Nephron (organoid): ENCODE measurements around the gene TBC1D24.

ENCODE experiments used
- H3K27ac Mint-ChIP-seq, 3 experiments: 2 replicates each; pipeline ENCODE4 v1.8.0; 2020; ENCODE audit warnings: mixed read lengths in 3 of 3, mild to moderate bottlenecking in 2 of 3, moderate library complexity in 1 of 3
- H3K27me3 Mint-ChIP-seq: 2 replicates; pipeline ENCODE4 v1.8.0; 2021; ENCODE audit warnings: low read depth, mild to moderate bottlenecking, moderate library complexity, mixed read lengths
- H3K36me3 Mint-ChIP-seq: 2 replicates; pipeline ENCODE4 v1.8.0; 2020; ENCODE audit warnings: low read depth, mixed read lengths
- H3K4me1 Mint-ChIP-seq: 2 replicates; pipeline ENCODE4 v1.8.0; 2020; ENCODE audit warnings: mixed read lengths
- H3K4me3 Mint-ChIP-seq, 3 experiments: 2 replicates each; pipeline ENCODE4 v1.8.0; 2020; ENCODE audit warnings: mild to moderate bottlenecking in 3 of 3, mixed read lengths in 3 of 3, moderate library complexity in 2 of 3
- H3K9me3 Mint-ChIP-seq: 2 replicates; pipeline ENCODE4 v1.8.0; 2020; ENCODE audit warnings: mixed read lengths
- TF ChIP-seq, protein P1 (sequence below), 3 experiments: fragments of 200-600 bp; sonication (generic); IDR thresholded peaks; one replicate each; pipeline ENCODE4 v1.5.0; 2021; ENCODE audit warnings: antibody characterized with exemption in 3 of 3; ENCODE audit not compliant: unreplicated experiment in 3 of 3

Gene TBC1D24

DNA sequence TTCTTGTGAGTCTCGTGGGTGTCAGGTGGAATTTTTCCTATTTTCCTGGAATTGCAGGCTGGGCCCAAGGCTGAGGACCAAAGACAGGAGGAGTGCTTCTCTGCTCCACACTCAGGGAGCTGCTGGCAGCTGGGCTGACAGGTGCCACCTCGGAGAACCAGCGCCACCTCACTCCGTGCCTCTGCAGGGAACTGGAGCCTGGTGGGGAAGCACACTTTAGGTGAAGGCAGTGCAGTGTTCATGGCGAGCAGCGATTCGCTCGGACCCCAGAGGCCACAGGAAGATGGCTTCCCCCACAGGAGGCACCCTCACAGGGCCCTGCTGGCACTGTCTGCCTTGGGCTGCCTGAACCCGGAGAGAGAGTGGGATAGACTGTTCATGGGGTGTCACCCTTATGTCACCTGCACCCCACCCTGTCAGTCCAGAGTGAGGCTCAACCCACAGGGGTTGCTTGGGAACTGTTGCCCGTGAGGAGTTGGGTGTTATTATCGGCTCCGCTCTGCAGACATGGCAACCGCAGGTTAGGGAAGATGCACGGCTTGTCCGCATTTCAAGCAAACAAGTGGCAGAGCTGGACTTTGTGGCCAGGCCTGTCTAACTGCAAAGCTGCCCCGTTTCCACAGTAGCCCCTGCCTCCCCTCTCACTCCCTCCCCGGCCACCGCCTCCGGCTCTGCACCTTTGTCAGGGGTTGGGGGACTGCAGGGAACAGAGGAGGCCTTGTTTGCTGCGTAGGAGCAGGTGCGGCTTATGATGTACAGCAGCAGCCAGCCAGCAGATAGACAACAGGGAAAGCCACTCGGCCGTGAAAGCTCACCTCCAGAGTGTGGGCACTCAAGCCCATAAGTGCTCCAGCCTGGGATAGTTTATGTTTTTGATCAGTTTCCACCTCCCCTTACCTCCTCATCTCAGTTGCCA is 15.5 kb downstream of the TBC1D24 start:
- H3K9me3 Mint-ChIP-seq: no peaks in the 10 kb centered on the region
- no peaks in the 10 kb centered on the region for H3K27me3 Mint-ChIP-seq
- peaks cover 22% of the 10 kb centered on the region for H3K4me1 Mint-ChIP-seq
- H3K27ac Mint-ChIP-seq: peak overlapping the region; percentile 74 to 95 (median 90)
- H3K36me3 Mint-ChIP-seq: no peaks in the 10 kb centered on the region
- no peak overlapping the region for H3K4me3 Mint-ChIP-seq
- TF ChIP-seq, protein P1, sequence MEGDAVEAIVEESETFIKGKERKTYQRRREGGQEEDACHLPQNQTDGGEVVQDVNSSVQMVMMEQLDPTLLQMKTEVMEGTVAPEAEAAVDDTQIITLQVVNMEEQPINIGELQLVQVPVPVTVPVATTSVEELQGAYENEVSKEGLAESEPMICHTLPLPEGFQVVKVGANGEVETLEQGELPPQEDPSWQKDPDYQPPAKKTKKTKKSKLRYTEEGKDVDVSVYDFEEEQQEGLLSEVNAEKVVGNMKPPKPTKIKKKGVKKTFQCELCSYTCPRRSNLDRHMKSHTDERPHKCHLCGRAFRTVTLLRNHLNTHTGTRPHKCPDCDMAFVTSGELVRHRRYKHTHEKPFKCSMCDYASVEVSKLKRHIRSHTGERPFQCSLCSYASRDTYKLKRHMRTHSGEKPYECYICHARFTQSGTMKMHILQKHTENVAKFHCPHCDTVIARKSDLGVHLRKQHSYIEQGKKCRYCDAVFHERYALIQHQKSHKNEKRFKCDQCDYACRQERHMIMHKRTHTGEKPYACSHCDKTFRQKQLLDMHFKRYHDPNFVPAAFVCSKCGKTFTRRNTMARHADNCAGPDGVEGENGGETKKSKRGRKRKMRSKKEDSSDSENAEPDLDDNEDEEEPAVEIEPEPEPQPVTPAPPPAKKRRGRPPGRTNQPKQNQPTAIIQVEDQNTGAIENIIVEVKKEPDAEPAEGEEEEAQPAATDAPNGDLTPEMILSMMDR (IDR thresholded peaks at IDR 0.05; ENCODE audit: unreplicated experiment in 3 of 3): no peak

DNA sequence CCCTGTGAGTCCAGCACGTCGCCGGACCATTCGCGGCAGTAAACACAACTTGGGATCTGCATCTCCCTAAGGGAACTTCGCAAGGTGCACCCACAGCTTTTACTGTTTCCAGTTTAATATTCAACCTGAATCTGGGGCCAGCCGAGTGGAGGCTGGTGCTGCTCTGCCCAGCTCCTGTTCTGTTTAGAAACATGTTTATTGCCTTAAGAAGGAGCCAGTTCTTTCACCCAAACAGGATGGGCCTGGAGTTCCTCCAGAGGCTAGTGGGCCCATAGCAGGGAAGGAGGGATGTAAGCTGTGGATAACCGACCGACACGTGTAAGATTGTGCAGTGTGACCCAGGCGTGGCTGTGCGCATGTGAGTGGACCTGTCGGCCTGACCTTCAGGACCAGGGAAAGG is 17.4 kb downstream of the TBC1D24 start:
- H3K9me3 Mint-ChIP-seq: no peaks in the 10 kb centered on the region
- H3K4me1 Mint-ChIP-seq: peaks cover 10% of the 10 kb centered on the region
- no peaks in the 10 kb centered on the region for H3K27me3 Mint-ChIP-seq
- H3K36me3 Mint-ChIP-seq: peaks cover under 1% of the 10 kb centered on the region
- TF ChIP-seq, protein P1 (IDR thresholded peaks at IDR 0.05; ENCODE audit: unreplicated experiment in 3 of 3): no peak
- H3K4me3 Mint-ChIP-seq: peak overlapping the region in 1 of 3 experiments; percentile 46
- H3K27ac Mint-ChIP-seq: peak overlapping the region; percentile 91 to 98 (median 94)

DNA sequence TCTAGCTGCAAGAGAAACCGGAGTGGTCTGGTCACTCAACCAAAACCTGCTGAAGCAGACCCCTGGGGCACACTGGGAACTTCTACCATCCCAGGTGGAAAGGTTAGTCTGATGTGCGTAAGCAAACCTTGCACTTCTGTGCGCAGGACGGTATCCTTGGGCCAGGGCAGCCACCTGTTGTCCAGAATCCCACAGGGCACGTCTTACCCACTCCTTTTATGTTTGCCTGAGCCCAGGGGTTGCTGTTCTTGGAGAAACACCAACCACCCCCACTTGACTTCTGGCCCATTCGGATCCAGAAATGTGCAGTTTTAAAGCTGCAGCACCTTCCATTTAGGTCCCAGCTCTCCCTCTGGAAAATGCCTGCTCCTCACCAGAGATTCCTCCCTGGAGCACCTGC is 18.7 kb downstream of the TBC1D24 start:
- H3K27me3 Mint-ChIP-seq: no peaks in the 10 kb centered on the region
- H3K9me3 Mint-ChIP-seq: no peaks in the 10 kb centered on the region
- peak overlapping the region; percentile 28 to 78 (median 31) for H3K27ac Mint-ChIP-seq
- H3K4me3 Mint-ChIP-seq: no peak overlapping the region
- H3K4me1 Mint-ChIP-seq: peaks cover 8% of the 10 kb centered on the region
- TF ChIP-seq, protein P1 (IDR thresholded peaks at IDR 0.05; ENCODE audit: unreplicated experiment in 3 of 3): no peak
- H3K36me3 Mint-ChIP-seq: peaks cover 6% of the 10 kb centered on the region

DNA sequence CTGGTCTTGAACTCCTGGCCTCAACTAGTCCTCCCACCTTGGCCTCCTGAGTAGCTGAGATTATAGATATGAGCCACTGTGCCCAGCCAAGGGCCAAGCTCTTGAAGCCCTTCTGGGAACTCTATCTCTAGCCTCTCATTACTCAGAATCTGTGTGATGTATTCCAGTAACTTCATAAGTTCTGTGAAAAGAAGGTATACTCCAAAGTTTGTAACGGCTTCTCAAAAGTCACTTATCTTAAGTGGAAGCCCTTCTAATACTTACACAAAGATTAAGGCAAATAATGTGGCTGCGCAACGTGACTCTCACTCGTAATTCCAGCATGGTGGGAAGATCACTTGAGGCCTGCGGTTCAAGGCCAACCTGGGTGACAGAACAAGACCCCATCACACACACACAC is 19.7 kb downstream of the TBC1D24 start:
- H3K4me1 Mint-ChIP-seq: peaks cover 8% of the 10 kb centered on the region
- no peaks in the 10 kb centered on the region for H3K9me3 Mint-ChIP-seq
- no peak overlapping the region for H3K4me3 Mint-ChIP-seq
- no peak overlapping the region for H3K27ac Mint-ChIP-seq
- H3K27me3 Mint-ChIP-seq: no peaks in the 10 kb centered on the region
- peaks cover 6% of the 10 kb centered on the region for H3K36me3 Mint-ChIP-seq
- TF ChIP-seq, protein P1 (IDR thresholded peaks at IDR 0.05; ENCODE audit: unreplicated experiment in 3 of 3): no peak

DNA sequence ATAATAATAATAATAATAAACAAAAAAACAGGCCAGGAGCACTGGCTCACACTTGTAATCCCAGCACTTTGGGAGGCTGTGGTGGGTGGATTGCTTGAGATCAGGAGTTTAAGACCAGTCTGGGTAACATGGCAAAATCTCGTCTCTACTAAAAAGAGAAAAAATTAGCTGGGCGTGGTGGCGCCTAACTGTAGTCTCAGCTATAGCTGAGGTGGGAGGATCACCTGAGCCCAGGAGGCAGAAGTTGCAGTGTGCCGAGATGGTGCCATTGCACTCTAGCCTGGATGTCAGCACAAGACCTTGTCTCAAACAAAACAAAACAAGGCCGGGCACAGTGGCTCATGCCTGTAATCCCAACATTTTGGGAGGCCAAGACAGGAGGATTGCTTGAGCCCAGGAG is 20.1 kb downstream of the TBC1D24 start:
- Mint-ChIP-seq H3K36me3 (peaks cover 6% of the 10 kb centered on the region), H3K27ac (no peak overlapping the region), H3K4me1 (peaks cover 8% of the 10 kb centered on the region), H3K9me3 (no peaks in the 10 kb centered on the region), H3K27me3 (no peaks in the 10 kb centered on the region), H3K4me3 (no peak overlapping the region)
- TF ChIP-seq, protein P1 (IDR thresholded peaks at IDR 0.05; ENCODE audit: unreplicated experiment in 3 of 3): no peak
